ENCODE measurements around the gene TPSG1.

DNA sequence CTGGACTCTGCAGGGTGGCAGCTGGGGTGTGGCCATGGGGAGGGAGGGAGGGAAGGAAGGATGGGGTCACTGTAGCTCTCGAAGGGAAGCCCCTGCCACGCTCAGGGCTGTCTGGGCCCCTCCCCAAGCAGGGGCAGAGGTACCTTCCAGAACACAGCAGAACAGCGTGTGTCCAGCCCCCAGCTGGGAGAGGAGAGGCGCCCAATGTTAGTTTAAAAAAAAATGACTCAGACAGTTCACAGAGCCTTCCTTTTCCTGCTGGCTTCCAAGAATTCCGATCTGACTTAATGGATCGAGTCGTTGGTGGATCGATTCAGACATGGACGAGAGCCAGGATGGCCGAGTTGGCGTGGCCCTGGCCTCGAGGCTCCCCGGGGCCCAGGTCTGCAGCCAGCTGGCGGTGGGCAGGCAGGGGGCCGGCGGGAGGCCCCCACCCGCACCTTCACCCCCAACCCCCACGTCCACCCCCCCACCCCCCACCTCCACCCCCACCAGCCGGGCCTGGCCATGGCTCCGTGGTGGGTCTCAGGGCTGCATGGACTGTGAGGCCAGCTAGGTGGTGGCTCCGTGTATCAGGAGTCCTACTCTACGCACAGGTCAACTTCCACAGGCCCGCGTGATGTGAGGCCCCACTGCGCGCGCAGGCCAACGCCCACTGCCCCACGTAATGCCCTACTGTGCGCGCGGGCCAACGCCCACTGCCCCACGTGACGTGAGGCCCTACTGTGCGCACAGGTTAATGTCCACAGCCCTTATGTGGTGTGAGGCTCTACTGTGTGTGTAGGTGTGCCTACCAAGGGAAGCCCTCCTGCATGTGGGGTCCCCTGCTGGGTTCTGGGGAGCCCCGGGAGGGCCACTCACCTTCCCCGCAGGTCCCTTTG lies 50.4 kb downstream of the TPSG1 start:
- TF ChIP-seq POLR2A (IDR thresholded peaks at IDR 0.05), result no peak
- TF ChIP-seq CTCF (IDR thresholded peaks at IDR 0.05 in 8 of 11, conservative IDR thresholded peaks at IDR 0.05 in 3 of 11), result no peak
- no peak for TF ChIP-seq POLR2AphosphoS5 (IDR thresholded peaks at IDR 0.05)
